Stimulated activated CD8-positive, alpha-beta memory T cell treated with anti-CD3 and anti-CD28 coated beads, Interleukin-7, amount 100 ng/mL, for 48 hours (primary cell): ENCODE measurements around the gene TGM3.
"Not testable (repeated sequence)": the region's sequence is repeated elsewhere in the genome, so short reads cannot be mapped to it uniquely, and the experiment has no call there.

Source experiments
- DNase-seq, 2 donors: peaks; one replicate each; pipeline ENCODE4 v3.0.0-alpha.2; 2020; ENCODE audit warnings: low read depth in 1 of 2; ENCODE audit errors: extremely low read depth in 1 of 2

The TGM3 gene

GRCh38 chr20:2295886-2296515 is at the start of gene TGM3:
Gene TGM3, plus strand, starts transcription at chr20:2296001. Its CDS starts 63 bp downstream, at chr20:2296064.
- DNase-seq, result no peak

- DNase-seq, result no peak
These were observed 49.7 kb upstream of the TGM3 start for GRCh38 chr20:2246069-2246491.

- DNase-seq, result no peak
These were observed 47.0 kb upstream of the TGM3 start for GRCh38 chr20:2248837-2249236.

- DNase-seq, result no peak
These were observed 45.9 kb upstream of the TGM3 start for GRCh38 chr20:2249935-2250334.

GRCh38 chr20:2252419-2252997 is 43.3 kb upstream of the TGM3 start:
- no peak for DNase-seq

GRCh38 chr20:2253256-2253655 is 42.5 kb upstream of the TGM3 start:
- no peak for DNase-seq

GRCh38 chr20:2254333-2254732 is 41.5 kb upstream of the TGM3 start:
- DNase-seq, result no peak

GRCh38 chr20:2255926-2256531 is 39.8 kb upstream of the TGM3 start:
- no peak for DNase-seq

GRCh38 chr20:2259731-2260130 is 36.1 kb upstream of the TGM3 start:
- DNase-seq, result no peak

- DNase-seq, result no peak
These were observed 35.6 kb upstream of the TGM3 start for GRCh38 chr20:2260250-2260649.

GRCh38 chr20:2261046-2261485 is 34.7 kb upstream of the TGM3 start:
- DNase-seq, result no peak

- no peak for DNase-seq
These were observed 34.2 kb upstream of the TGM3 start for GRCh38 chr20:2261629-2262028.

GRCh38 chr20:2264118-2264517 is 31.7 kb upstream of the TGM3 start:
- no peak for DNase-seq

- not testable (repeated sequence) for DNase-seq
These were observed 31.0 kb upstream of the TGM3 start for GRCh38 chr20:2264621-2265374.

GRCh38 chr20:2273634-2274302 is 22.0 kb upstream of the TGM3 start:
- no peak for DNase-seq

GRCh38 chr20:2276015-2276414 is 19.8 kb upstream of the TGM3 start:
- no peak for DNase-seq

GRCh38 chr20:2279253-2279779 is 16.5 kb upstream of the TGM3 start:
- no peak for DNase-seq

GRCh38 chr20:2280082-2280481 is 15.7 kb upstream of the TGM3 start:
- no peak for DNase-seq

GRCh38 chr20:2281563-2281962 is 14.2 kb upstream of the TGM3 start:
- no peak for DNase-seq

- no peak for DNase-seq
These were observed 13.6 kb upstream of the TGM3 start for GRCh38 chr20:2282181-2282580.
